ENCODE data around the gene TRIM15. TPM values are rescaled to one million over a fixed set of nuclear protein-coding genes. Genes with fewer than 3 reads are reported as not detected.

Gene TRIM15
- total and polyA plus RNA-seq, 9 of the 15 experiments (the other 6 are each of a cell fraction or from before 2014, with no cell fraction given) = 0.06 to 2.6 (median 0.83) TPM

DNA sequence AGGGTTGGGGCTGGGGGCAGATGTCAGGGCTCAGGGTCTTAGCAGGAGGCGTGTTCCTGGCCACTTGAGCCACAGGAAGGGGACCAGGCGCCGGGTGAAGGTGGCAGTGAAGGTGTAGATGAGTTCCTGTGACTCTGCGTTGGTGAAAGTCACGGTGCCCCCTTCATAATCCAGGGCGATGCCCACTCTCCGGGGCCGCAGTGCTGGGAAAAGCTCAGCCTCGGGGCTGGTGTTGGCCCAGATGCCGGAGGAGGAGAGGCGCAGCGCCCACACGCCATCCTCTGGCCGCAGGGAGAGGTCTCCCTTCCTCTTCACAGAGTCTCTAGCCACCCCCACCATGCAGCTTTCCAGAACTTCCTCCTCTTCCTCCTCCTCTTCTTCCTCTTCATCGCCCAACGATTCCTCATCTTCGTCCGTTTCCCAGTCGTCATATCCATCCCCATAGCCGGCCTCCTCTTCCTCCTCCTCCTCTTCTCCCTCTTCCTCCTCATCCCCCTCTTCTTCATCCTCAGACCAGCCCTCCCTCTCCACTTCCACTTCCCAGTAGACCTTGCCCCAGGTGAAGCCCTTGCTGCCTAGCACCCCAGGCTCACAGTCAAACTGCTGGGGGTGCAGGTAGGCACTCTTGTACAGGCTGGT, 22.6 kb downstream of the TRIM15 start:
- Histone ChIP-seq H3K4me2 (ENCODE audit: insufficient read depth, low read length) (no peak overlapping the region), H3K9me3 (replicated peaks; ENCODE audit: control insufficient read depth, insufficient read depth, low read depth, low read length) (no peaks in the 10 kb centered on the region), H3K27me3 (ENCODE audit: control insufficient read depth in 2 of 2, insufficient read depth in 2 of 2, low read length in 2 of 2) (peaks cover 9 to 51% of the 10 kb centered on the region in 2 experiments; a peak in 3 of 5 replicates), H3K9ac (ENCODE audit: insufficient read depth in 1 of 2, low read depth in 2 of 2, low read length in 2 of 2) (no peak overlapping the region), H2AFZ (ENCODE audit: low read depth, low read length) (no peak overlapping the region), H3K36me3 (ENCODE audit: control insufficient read depth, insufficient read depth, low read length) (no peaks in the 10 kb centered on the region), H3K9me1 (ENCODE audit: control insufficient read depth, insufficient read depth, low read length) (no peaks in the 10 kb centered on the region), H3K4me1 (replicated peaks in 1 of 2; ENCODE audit: control insufficient read depth in 2 of 2, insufficient read depth in 2 of 2, low read length in 2 of 2) (no peaks in the 10 kb centered on the region), H3K4me3 (no peak overlapping the region), H4K20me1 (replicated peaks; ENCODE audit: control insufficient read depth, insufficient read depth, low read length) (no peaks in the 10 kb centered on the region), H3K79me2 (ENCODE audit: control insufficient read depth, insufficient read depth, low read length) (no peaks in the 10 kb centered on the region), H3K27ac (ENCODE audit: extremely low read depth, low read depth, low read length) (no peak overlapping the region)
- in situ Hi-C loops (cut with MboI) (no loop called here), intact Hi-C loops (cut with micrococcal nuclease) (no loop called here)
- BruUV-seq (replicated peaks) = no TSS peak
- ATAC-seq (no peak), DNase-seq (ENCODE audit: extremely low read depth in 1 of 4, low spot score in 3 of 4) (no peak), FAIRE-seq (no peak)
- ChIA-PET POLR2A (no interaction called here), CTCF (ENCODE audit: low intra/inter-chr PET ratio) (no interaction called here)
- TF ChIP-seq ZMIZ1 (IDR thresholded peaks at IDR 0.05; ENCODE audit: low read depth in 2 of 2, low read length in 2 of 2) = no peak
- TF ChIP-seq CREB5 (CRISPR knock-in tag; IDR thresholded peaks at IDR 0.05) = no peak
- TF ChIP-seq PURB (CRISPR knock-in tag; IDR thresholded peaks at IDR 0.05; ENCODE audit: low read depth) = no peak
- no peak for TF ChIP-seq PCBP1 (IDR thresholded peaks at IDR 0.05; ENCODE audit: low read depth, low read length, poor library complexity, severe bottlenecking)
- WGBS (ENCODE audit: insufficient coverage, low coverage, missing lambda C conversion rate) = 15% methylated on average over 16 of the region's 20 CpGs

Measured in K562 (cell line).